Kasumi-1 (cell line): ENCODE results near the gene ADAMTS2.

Experiments
- DNase-seq, 2 experiments: peaks; one replicate each; lab custom pipeline; 2025; lab: John Stamatoyannopoulos, UW

Gene ADAMTS2

DNA sequence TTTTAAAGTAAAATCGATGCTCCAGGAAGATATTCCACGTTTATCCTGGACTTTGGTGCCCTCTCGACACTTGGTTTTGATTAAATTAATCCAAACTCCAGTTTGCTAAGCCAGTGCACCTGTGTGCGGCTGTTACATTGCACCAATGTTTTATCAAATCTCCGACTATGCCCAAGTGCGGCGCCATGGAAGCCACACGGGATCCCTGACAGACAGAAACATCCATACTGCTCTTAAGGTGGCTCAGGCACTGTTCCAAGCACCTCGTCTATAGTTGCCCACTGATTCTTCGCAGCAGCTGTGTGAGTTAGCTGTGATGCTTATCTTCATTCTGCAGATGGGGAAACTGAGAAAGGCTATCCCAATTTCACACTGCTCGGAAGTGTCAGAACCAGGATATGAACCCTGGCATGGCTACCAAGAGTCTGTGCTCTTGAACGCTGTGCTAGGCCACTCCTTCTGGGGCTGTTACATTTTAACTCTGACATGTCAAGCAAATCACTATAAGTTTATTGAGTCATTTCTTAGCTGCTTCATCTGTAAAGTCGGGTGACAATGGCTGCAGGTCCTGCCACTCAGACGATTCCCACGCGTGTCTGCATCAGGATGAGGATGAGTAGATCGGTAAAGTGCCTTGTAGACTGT lies 113.0 kb downstream of the ADAMTS2 start:
- DNase-seq: no peak

DNA sequence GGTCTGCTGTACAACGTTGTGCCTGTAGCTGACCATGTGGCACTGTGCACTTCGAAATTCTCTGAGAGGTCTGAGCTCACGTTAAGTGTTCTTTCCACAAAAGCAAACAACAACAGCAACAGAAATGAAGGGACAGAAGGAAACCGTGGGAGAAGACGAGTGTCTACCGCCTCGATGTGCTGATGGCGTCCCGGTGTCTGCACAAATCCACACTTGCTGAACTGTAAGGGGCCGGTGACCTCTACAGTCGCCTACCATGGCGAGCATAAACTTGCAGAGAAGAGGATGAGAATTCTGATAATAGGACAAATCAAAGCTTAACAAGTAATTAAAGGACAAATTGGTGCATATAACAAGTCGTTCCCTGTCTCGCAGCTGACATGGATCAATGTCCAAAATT lies 114.0 kb downstream of the ADAMTS2 start:
- DNase-seq: no peak

DNA sequence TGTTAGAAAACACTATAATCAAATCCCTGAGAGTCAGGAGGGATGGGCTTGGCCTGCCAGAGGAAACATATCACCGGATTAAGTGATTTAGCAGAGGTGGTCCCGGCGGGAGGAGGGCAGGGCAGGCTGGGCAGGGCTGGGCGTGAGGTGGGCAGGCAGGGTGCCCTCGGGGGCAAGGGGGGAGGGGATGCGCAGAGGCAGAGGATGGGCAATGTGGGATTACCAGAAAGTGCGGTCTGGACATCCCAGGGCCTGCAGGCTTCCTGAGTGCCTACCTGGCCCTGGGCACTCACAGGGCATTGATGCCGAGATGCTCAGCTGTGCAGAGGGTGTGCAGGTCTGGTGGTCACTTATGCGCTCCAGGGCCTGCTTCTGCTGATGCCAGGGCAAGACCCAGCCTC lies 115.2 kb downstream of the ADAMTS2 start:
- DNase-seq: no peak

DNA sequence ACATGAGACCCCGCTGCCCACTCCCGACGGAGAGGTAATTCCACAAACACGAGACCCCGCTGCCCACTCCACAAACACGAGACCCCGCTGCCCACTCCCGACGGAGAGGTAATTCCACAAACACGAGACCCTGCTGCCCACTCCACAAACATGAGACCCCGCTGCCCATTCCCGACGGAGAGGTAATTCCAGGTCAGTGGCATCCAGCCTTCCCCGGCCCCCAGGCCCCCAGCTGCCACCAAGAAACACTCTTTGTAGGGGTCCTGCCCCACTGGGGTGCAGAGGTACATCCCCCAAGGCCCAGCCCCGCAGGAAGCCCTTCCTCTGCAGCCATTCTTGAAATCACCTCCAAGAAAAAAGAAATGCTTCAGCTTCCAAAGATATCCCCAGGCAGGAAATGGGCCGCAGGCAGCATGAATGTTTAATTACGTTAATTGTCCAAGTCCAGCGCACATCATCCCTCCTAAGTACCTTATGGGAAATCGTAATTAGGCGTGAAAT lies 115.9 kb downstream of the ADAMTS2 start:
- no peak for DNase-seq

DNA sequence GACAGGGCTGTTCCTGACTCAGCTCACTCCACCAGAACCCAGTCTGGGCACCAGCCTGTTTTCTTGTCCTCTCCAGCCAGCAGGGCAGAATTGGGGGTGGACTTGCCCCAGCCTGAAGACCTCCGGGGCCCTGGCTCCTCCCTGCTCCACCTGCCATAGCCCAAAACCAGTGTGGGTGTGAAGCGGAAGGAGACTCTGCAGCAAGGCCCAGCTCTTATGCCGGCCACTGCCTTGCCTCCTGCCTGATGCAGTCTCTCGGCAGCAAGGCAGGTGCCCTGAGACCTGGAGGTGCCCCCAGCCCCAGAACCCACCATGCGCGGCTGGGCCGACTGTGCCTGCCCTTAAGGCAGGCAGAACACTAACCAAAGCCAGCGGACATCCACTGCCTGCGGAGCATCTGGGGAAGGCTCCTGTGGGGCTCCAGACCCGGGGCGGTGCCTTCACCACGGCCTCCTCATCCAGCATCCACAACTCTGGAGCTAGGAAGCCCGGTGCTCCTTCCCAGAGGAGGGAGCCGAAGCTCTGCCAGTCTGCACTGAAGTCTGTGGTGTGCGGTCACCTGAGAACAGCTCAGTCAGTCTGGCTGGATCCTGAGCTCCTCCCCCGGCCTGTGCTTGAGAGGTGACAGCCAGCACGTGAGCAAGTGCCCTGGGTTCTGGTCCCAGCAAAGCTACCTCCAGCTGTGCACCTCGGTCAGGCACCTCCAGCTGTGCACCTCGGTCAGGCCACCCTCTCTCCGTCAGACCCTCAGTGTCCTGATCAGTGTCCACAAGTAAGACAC lies 116.7 kb downstream of the ADAMTS2 start:
- DNase-seq: no peak

DNA sequence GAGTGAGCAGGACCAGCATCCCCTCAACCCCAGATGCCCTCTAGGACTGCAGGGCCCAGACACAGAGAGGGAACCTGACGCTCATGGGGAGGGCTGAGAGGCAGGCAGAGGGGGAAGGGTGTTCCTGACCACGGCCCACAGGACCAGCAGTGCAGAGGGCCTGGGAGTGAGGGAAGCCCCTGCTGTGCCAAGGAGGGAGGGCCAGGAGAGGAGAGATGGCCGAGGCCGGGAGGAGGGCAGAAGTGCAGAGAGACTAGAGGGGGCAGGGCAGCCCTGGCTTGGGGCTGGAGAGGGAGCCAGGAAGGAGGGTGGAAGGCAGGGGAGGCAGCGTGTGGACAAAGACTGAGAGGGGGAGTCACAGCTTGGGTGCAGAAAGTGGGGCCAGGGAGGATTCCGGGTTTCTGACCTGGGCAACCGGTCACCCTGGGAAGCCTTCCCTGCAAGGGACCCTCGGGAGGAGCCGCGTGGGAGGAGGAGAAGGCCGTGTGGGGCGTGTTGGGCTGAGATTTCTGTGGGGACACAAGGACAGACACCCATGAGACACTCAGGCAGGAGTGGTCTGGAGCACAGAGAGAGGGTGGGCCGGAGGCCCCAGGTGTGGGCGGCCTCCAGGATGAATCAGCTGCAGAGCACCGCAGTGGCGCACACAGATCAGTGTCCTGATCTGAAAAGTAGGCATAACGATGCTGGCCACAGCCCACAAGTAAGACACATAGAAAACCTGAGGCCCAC lies 117.5 kb downstream of the ADAMTS2 start:
- no peak for DNase-seq

DNA sequence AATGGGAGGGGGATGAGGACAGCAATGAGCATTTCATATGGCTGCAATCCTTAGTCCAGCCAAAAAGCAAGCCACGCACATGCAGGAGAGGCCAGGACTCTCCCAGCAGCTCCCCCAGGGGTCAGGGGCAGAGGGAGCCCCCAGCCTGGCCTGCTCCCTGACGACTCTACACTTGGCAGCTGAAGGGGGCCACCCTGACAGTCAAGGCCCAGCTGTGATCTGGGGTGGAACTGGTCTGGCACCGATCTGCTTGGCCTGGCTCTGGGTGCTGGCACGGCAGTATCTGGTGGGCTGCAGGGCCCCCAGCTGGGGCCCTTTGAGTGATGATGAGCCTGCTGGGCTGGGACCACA lies 118.1 kb downstream of the ADAMTS2 start:
- no peak for DNase-seq

DNA sequence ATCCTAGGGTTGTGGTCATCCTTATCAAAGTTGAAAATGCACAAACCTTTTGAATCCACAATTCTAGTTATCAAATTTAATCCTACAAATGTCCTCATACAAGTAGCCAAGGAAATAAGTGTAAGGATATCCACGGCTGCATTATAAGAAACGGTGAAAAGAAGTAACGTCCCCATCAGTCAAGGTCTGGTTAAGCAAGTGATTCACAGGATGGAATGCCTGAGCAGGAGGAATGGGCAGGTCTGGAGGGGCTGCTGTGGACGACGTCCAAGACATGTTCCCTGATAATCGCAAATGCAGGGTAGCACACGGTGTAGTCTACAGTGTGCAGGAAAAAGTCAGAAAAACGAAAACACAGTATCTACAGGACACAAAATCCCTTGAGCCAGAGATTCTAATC lies 118.6 kb downstream of the ADAMTS2 start:
- no peak for DNase-seq

DNA sequence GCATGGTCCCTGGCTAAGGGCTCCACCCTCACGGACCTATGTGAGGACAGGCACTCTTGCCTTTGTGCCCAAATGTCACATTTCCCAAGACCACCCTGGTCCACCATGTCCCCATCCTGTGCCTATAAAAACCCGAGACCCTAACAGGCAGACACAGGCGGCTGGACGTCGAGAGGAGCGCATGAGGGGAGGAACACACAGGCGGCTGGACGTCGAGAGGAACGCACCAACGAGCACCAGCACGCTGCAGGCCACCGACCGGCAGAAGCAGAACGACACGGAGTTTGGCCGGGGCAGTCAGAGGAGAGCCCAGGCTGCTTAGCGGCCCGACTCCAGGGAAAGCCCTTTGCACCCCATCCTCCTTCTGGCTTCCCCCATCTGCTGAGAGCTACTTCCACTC lies 119.9 kb downstream of the ADAMTS2 start:
- DNase-seq: no peak

DNA sequence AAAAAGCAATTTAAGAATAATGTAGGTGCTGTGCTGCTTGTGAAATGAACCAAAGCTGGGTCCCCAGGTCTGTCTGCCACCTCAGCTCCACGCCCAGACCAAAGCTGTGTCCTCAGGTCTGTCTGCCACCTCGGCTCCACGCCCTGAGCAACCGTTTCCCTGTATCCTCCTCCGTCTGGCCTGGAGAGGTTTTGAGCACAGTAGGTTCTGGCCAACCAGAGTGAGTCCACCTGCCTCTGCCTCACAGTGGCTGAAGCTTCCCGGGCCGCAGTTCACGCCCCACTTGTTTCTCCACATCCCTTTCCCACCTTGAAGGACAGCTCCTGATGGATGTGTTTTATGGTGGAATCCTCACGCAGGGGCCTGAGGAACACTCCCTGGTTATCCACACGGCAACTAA lies 120.5 kb downstream of the ADAMTS2 start:
- no peak for DNase-seq

DNA sequence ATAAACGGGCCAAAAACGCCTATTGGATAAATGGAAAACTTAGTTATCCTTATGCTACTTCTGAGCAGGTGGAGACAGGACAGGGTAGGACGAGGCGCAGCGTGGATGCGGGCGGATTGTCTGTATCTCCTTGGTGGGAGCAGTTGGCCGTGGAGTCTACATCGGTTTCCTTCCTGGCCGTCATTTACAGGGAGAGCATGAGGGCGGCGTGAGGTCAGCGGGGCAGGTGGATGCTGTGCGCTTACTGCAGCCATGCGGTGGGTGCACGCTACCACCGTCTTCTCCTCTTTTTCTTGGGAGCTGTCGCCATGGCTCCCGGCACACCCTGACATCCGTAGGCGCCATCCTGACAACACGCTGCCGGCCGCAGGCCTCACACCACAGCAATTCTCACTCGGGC lies 121.3 kb downstream of the ADAMTS2 start:
- DNase-seq: no peak

DNA sequence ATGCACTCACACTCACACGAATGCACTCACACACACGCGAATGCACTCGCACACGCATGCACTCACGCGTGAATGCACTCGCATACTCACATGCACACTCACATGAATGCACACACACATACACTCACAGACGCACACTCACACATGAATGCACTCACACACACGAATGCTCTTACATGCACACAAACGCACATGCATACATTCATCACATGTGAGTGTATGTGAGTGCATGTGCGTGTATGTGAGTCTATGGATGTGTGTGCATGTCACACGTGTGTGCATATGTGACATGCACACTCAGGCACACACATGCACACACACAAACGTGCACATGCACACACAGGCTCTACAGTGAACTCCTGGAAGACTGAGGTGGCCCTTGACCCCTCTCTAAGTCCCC lies 121.7 kb downstream of the ADAMTS2 start:
- DNase-seq: no peak

DNA sequence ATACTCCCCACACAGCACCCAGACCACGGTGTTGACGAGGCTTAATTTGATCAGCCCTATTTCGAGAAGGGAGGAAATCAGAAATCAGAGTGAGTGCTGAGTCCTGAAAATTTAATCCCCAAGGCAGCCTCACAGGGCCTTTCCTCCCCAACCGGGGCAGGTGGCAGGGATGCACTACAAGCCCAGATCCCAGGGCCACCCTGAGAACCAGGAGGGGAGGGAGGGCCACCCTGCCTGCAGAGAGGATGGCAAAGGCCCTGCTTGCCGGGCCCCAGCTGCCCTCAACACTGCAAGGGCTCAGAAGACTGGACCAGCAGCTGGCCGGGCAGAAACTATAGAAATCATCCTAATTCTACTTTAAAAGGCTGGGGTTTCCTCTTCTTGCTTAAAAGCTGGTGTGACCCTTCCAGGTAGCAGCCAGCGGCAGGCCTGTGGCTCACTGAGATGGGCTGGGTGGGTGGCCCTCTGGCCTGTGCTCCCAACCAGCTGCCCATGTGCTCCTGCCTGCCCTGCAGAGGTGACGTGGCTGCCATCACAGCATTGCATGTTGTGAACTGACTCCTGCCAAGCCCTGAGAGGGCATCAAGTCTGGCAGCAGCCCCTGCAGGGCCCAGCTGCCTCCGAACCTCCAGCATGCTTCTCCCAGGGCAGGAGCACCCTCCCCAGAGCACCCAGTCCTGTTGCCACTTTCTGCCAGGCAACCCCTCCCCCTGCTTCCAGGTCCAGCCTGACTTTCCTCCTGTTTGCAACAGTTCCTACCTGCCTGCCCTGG lies 122.8 kb downstream of the ADAMTS2 start:
- no peak for DNase-seq

DNA sequence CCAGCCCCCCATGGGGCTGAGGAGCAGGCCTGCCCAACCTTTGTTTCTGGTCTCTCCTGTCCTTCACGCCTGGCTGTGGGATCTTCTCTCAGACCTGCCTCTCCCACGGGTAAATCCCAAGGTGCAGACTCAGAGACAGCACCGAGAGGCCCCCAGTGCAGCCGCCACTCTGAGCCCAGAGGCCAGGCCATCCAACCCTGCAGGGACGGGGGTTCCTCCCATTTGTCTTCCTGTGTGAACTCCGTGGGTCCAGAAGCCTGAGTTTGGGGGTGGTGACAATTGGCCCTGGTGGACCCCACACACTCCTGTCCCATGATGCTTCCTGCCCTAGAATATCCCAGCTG lies 123.4 kb downstream of the ADAMTS2 start:
- no peak for DNase-seq

DNA sequence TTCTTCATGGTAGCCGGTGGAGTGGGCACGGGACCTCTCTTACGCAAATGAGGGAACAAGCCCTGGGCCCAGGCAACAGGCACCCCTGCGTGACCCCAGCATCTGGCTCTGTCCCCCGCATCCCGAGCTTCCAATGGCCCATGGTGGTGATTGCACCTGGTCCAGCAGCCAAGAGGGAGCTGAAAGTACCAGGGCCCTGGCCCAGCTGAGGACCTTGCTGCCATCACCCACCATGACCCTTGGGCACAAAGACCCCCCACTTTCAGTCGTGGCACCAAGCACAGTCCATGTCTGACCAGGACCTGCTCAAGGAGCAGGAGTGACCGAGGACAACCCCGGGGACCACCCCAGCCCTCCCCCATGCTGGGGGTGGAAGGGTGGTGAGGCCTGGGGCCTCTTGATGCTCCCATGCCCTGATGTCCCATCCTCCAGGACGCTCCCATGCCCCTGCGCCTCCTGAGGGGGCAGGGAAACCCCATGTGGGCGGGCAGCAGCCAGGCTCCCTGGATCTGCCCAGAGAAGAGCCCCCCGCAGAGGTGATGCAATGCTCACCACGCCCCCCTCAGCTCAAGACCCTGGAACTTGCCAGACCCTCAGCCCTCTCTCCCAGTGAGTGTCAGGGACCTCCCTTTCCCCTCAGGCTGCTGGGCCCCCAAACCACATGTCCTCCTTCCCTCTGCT lies 123.9 kb downstream of the ADAMTS2 start:
- no peak for DNase-seq

DNA sequence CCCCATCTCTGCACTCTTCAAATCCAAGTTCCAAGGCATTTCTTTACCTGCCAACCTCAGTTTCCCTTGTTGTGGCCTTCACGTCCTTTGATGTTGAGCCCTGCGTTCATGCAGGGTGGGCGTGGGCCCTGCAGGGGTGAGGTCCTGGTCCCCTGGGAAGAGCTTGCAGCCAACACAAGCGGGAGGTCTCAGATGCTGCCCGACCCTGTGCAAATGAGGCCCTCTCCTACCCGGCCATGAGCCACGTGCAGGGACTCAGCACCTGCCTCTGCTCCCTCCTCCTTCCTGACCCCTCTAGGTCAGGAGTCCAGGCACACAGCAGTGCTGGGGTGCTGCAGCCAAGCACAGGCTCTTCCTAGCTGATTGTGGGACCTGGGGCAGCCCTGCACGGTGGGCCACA lies 124.5 kb downstream of the ADAMTS2 start:
- DNase-seq: no peak

DNA sequence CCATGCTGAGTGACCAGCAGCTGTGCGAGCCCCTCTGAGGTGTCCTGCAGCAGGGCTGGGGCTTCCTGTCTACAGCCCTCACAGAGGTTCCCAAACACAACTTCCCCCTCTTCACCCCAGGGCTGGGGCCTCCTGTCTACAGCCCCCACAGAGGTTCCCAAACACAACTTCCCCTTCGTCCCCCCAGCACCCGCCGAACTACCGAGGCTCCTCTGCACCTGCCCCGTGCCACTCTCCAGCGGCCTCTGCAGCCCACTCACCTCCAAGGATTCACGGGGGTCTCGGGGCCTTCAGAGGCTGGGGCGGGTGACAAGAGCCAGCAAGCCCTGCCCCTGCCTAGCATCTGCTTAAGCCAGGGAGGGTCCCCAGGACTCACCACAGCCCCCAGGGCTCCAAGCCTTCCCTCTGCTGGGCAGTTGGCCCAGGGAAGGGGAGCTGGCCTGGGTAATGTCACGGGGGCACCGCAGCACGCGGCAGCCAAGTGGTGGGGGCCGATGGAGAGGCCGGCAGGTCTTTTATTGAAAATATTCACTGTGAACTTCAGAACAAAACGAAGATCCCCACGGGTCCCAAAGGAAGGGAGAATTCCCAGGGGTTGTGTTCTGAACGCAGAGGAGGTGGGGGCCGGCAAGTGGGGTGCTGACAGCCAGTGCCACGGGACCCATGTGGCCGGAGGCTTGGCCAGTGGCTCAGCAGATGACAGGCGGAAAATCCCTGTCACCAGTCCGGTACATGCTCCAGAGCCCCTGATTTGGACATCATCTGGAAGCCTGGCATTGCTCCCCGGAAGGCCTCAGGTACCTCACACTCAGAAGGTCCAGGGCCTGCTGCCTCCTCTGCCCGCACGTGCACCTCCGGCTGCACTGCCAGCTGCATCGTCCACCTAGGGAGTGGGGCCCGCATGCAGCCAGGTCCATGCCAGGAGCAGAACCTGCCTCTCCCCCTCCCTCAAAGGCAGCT lies 125.3 kb downstream of the ADAMTS2 start:
- peak; percentile 29 to 37 for DNase-seq

DNA sequence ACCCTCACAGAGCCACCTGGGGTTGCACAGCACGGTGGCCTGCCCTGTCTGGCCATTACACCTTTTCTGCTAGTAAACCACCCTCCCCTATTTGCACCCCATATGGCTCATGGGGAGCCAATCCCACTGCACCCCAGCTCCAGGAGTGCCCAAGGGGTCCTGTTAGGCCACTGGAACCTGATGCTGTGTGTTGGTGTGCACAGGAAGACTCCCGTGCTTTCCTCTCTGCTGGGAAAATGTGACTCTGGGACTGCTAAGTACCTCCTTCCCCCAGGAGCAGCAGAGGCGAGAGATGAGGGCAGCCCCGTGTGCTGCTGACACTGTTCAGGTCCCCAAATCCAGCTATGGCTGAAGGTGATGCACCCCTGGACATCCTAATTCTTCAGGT lies 126.3 kb downstream of the ADAMTS2 start:
- no peak for DNase-seq

DNA sequence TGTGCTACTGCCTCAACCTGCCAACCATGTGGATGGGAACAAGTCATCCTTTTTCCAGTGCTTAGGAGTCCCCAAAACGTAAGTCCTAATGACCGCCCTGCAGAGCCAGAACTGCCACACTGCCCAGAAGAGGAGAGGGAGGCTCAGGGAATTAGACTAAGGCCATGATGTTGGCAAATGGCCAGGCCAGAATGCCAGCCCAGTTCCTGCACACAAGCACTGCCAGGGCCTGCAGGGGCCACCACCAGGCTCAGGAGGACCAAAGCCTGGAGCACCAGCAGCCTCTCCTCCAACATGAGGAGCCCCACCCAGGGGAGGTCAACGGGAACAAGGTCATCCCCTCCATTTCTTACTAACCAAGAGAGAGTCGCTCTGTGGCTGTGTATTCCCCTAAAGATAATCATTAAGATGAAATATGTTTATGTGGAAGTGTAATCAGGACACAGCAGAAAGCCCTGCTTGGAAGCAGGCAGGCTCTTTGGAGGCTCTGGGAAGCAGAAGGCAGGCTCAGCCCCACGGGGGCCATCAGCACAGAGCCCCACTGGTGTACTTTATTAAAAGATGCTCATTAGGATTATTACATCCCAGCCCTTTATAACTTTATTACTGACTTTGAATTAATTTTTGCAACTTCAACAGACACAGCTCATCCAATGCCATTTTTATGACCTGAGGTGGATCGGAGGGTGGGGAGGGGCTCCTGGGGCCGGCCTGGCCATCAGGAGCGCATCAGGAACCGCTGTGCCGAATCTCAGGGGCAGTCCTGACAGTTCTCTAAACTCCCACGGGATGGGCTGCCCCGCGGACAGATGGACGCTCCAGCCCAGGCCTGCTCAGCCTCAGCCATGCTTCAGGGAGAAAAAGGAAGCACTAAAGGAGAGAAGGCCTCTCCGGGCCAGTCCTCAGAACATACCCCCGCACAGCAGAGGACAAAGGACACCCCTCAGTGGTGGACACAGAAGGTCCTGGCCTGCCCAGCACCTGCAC lies 127.0 kb downstream of the ADAMTS2 start:
- no peak for DNase-seq
